GM13976 (cell line): ENCODE measurements around the gene MEGF11.

Experiments used
- DNase-seq: peaks from one replicate; pipeline ENCODE4 v3.0.0; 2012; ENCODE audit warnings: low spot score
- in situ Hi-C: fragments of 300-500 bp; cut with MboI; formaldehyde crosslinking; loops from one replicate; pipeline ENCODE4 v1.12.0; 2022; ENCODE audit warnings: low sequenced_read_pairs, mixed read lengths, inconsistent platforms; ENCODE audit not compliant: unreplicated experiment
- TF ChIP-seq, protein P1 (sequence below): IDR thresholded peaks from 2 replicates; pipeline ENCODE4 v1.5.1; 2012; ENCODE audit warnings: borderline replicate concordance, mild to moderate bottlenecking; ENCODE audit not compliant: insufficient read depth; ENCODE audit errors: extremely low read depth, missing control alignments, control extremely low read depth

Gene MEGF11

DNA sequence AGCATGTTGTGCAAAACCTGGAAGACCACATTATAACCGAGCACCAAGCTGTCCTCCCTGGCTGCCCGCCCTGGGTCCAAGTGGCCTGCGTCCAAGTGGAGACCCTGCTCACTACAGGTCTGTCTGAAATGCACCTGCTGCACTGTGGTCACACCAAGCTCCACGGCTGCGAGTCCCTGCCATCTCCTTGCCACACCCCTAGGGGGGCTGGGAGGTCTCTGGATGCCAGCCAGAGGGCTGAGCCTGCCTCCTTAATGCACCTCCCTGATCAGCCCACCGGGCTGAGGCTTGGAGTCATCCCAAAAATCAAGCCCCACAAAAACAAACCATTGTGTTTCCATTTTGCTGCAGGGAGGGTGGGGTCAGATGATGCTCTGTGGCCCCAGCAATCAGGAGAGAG lies 187.1 kb downstream of the MEGF11 start:
- no peak for DNase-seq
- TF ChIP-seq, protein P1, sequence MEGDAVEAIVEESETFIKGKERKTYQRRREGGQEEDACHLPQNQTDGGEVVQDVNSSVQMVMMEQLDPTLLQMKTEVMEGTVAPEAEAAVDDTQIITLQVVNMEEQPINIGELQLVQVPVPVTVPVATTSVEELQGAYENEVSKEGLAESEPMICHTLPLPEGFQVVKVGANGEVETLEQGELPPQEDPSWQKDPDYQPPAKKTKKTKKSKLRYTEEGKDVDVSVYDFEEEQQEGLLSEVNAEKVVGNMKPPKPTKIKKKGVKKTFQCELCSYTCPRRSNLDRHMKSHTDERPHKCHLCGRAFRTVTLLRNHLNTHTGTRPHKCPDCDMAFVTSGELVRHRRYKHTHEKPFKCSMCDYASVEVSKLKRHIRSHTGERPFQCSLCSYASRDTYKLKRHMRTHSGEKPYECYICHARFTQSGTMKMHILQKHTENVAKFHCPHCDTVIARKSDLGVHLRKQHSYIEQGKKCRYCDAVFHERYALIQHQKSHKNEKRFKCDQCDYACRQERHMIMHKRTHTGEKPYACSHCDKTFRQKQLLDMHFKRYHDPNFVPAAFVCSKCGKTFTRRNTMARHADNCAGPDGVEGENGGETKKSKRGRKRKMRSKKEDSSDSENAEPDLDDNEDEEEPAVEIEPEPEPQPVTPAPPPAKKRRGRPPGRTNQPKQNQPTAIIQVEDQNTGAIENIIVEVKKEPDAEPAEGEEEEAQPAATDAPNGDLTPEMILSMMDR = no peak
- in situ Hi-C loops = no loop called here

DNA sequence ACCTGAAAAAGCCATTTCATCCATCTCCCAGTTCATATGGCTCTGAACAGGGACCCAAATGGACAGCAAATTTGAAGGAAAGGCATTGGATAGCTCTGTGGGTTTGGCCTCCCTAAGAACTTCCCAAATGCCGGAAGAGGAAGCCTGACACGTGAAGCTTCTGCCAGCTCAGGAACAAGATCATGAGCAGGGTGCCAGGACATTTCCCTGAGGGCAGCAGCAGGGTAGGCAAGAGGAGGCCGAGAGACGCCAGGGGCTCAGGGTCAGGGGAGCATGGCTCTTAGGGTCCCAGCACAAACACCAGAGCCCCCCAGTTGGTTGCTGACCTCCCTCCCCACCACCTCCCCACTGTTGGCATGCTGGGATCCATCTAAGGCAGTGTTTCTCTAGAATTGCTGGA lies 187.5 kb downstream of the MEGF11 start:
- in situ Hi-C loops = no loop called here
- DNase-seq = no peak
- TF ChIP-seq, protein P1 = no peak

DNA sequence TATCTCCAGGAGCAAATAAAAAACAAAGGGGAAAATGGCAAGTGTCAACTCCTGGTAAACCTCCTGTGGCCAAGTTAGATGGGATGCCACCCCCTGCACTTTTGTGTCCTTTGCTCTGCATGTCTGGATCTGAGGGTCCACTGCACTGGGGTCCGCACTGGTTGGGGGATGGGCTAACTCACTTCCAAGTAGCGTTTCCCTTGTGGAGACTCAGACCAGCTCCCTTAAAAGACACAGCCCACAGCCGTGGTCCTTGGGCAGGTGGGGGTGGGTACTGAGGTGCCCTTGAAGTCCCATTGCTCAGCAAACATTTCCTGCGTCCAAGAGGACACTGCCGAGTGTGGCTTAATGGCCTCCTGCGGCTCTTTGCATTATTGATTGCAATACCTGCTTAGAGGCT lies 188.2 kb downstream of the MEGF11 start:
- TF ChIP-seq, protein P1 = no peak
- in situ Hi-C loops = no loop called here

DNA sequence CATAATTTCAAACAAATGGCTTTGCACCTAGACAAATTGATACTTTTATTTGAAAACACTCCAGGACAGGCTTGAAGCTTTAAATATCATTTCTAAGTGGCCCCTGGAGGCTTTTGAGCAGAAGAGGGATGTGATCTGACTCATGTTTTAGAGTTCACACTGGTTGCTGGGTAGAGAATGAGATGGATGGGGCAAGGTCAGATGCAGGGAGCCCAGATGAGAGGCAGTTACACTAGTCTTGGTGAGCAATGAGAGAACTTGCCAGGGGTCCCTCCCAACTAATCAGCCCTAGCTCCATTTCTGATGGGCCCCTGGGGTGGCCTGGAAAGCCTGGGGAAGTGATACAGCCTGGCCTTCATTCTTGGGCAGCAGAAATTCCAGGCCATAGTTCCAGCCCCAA lies 190.4 kb downstream of the MEGF11 start:
- TF ChIP-seq, protein P1 = no peak
- in situ Hi-C loops = no loop called here
- no peak for DNase-seq

More for the DNA sequence above, 188.2 kb downstream of the MEGF11 start:
- DNase-seq = no peak

DNA sequence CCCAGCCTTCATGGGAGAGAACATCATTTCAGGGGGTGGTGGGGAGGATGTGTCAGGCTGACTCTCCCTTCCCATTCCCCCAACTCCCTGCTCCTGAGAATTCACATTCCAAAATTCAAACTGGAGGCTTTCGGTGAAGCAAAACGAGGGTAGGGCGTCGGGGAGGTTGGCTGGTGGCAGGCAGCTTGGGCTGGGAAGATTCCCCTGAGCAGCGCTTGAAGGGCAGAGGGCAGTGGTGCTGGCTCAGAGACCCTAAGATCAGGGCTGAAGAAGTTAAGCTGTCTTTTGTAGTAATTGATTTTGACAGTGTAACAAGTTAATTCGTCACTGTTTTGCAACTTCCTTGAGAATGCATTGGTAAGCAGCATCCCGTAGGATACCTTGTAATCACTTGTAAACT lies 196.5 kb downstream of the MEGF11 start:
- in situ Hi-C loops = no loop called here
- TF ChIP-seq, protein P1 = no peak
- DNase-seq = no peak

DNA sequence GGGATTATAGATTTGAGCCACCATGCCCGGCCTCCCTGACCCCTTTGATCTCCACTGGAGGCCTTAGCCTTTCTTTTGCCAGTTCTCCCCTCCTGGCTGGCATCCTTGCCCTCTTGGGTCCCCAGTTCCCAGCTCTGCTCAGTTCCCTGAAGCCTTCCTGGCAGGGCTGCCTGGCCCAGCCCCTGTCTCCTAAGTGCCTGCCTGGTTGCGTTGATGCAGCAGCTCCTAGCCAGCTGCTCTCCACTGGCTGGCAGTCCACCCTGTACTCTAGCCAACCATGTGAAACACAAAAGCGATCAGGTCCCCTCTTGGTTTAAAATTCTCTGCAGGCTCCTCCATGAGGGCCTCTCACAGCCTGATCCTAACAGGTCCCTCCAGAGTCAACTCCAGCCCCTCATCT lies 199.6 kb downstream of the MEGF11 start:
- in situ Hi-C loops = no loop called here
- TF ChIP-seq, protein P1 = no peak
- no peak for DNase-seq

DNA sequence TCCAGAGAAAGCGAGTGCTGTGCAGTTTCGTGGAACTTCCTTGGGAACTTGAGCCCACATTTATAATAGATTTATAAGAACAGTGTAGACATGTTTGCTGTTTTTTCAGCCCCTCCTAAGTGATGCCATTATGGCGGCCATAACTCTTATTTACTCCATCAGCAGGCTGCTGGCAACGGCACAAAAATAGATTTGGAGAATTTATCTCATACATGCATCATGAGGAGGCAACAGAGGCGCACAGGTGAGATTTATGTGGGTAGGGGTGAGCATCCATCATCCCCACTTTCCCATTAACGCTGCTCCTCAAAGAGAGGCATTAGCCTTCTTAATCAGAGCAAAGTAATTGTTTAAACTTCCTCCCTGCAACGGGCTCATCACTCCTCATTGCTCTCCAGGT lies 201.7 kb downstream of the MEGF11 start:
- DNase-seq = no peak
- in situ Hi-C loops = no loop called here
- TF ChIP-seq, protein P1 = no peak
